Astrocyte (in vitro differentiated cells and primary cell): ENCODE results near the gene CNTNAP4. TPM values are rescaled to one million over a fixed set of nuclear protein-coding genes. Genes with fewer than 3 reads are reported as not detected.

Source experiments
- DNase-seq: peaks from one replicate; pipeline ENCODE4 v3.0.0-alpha.2; 2010; ENCODE audit warnings: low read depth
- FAIRE-seq: peaks from 2 replicates; lab custom pipeline; 2011; peaks lifted over from hg19 to GRCh38; lab: Jason Lieb, UNC
- H2AFZ ChIP-seq: 2 replicates; pipeline ENCODE4 v1.6.0; 2012; ENCODE audit warnings: low read depth, low read length, inconsistent platforms
- H3K27ac ChIP-seq: 2 replicates; pipeline ENCODE4 v1.5.1; 2011; ENCODE audit warnings: low read depth, low read length, inconsistent platforms
- H3K27me3 ChIP-seq: 2 replicates; pipeline ENCODE4 v1.6.0; 2011; ENCODE audit warnings: low read length, inconsistent platforms; ENCODE audit not compliant: insufficient read depth
- H3K36me3 ChIP-seq: 2 replicates; pipeline ENCODE4 v1.5.1; 2011; ENCODE audit warnings: low read length, inconsistent platforms; ENCODE audit not compliant: insufficient read depth
- H3K4me1 ChIP-seq: 2 replicates; pipeline ENCODE4 v1.5.1; 2011; ENCODE audit warnings: low read length, inconsistent platforms; ENCODE audit not compliant: insufficient read depth
- H3K4me2 ChIP-seq: 2 replicates; pipeline ENCODE4 v1.6.0; 2012; ENCODE audit warnings: low read length, inconsistent platforms
- H3K4me3 ChIP-seq: 2 replicates; pipeline ENCODE4 v1.5.1; 2011; ENCODE audit warnings: low read depth, mild to moderate bottlenecking, low read length, inconsistent platforms; ENCODE audit not compliant: insufficient read depth
- H3K79me2 ChIP-seq: 2 replicates; pipeline ENCODE4 v1.6.0; 2012; ENCODE audit warnings: mild to moderate bottlenecking, low read length, inconsistent platforms; ENCODE audit not compliant: insufficient read depth
- H3K9ac ChIP-seq: 2 replicates; pipeline ENCODE4 v1.6.0; 2012; ENCODE audit warnings: mild to moderate bottlenecking, low read length, inconsistent platforms
- H3K9me3 ChIP-seq: 2 replicates; pipeline ENCODE4 v1.5.1; 2012; ENCODE audit warnings: low read depth, mild to moderate bottlenecking, low read length, inconsistent platforms; ENCODE audit not compliant: insufficient read depth
- H4K20me1 ChIP-seq: 2 replicates; pipeline ENCODE4 v1.6.0; 2012; ENCODE audit warnings: low read length, inconsistent platforms; ENCODE audit not compliant: insufficient read depth
- H3K27ac Mint-ChIP-seq: one replicate; pipeline ENCODE4 v1.8.0; 2021; ENCODE audit warnings: mild to moderate bottlenecking, mixed read lengths; ENCODE audit not compliant: unreplicated experiment
- H3K27me3 Mint-ChIP-seq: one replicate; pipeline ENCODE4 v1.8.0; 2021; ENCODE audit warnings: low read depth, mixed read lengths; ENCODE audit not compliant: unreplicated experiment
- H3K36me3 Mint-ChIP-seq: one replicate; pipeline ENCODE4 v1.8.0; 2021; ENCODE audit warnings: low read depth, mixed read lengths; ENCODE audit not compliant: unreplicated experiment
- H3K4me1 Mint-ChIP-seq: one replicate; pipeline ENCODE4 v1.8.0; 2021; ENCODE audit warnings: low read depth, mixed read lengths; ENCODE audit not compliant: unreplicated experiment
- H3K4me3 Mint-ChIP-seq: one replicate; pipeline ENCODE4 v1.8.0; 2021; ENCODE audit warnings: mild to moderate bottlenecking, moderate library complexity, mixed read lengths; ENCODE audit not compliant: unreplicated experiment
- H3K9me3 Mint-ChIP-seq: one replicate; pipeline ENCODE4 v1.8.0; 2021; ENCODE audit warnings: mild to moderate bottlenecking, mixed read lengths; ENCODE audit not compliant: unreplicated experiment
- EZH2 ChIP-seq: IDR thresholded peaks from 2 replicates; pipeline ENCODE4 v1.6.1; 2012; ENCODE audit warnings: mild to moderate bottlenecking, low read length, inconsistent platforms; ENCODE audit not compliant: insufficient read depth
- total RNA-seq: library from RNA; stranded (reverse); gene quantifications from 2 replicates; pipeline ENCODE4 v1.2.1, GENCODE V29; 2021
- TF ChIP-seq, protein P1 (sequence below): IDR thresholded peaks from 2 replicates; pipeline ENCODE4 v1.5.1; 2011; ENCODE audit warnings: low read depth, mild to moderate bottlenecking, inconsistent platforms, low read length, moderate library complexity; ENCODE audit not compliant: insufficient read depth

CNTNAP4 gene
- total RNA-seq, 1 donor from 2014 or later: not detected

DNA sequence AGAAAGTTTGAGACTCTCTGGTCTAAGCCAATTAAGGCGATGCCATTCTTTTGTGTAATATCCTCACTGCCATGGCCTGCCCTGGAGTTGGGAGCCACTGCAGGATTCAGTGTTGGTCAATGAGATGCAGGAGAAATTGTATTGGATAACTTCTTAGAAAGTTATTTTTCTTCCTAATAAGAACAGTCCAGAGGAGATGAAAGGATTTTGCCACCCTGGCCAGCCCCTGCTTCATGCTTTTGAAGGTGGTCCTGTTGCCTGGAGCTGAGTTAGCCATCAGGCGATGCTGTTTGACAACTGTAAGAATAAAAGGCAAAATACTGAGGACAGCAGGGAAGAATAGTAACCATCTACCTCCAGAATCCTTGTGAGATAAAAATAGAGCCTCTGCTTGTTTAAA, 35.4 kb upstream of the CNTNAP4 start:
- no peak overlapping the region for H3K4me3 Mint-ChIP-seq
- DNase-seq: no peak
- H3K4me1 ChIP-seq: no peaks in the 10 kb centered on the region

DNA sequence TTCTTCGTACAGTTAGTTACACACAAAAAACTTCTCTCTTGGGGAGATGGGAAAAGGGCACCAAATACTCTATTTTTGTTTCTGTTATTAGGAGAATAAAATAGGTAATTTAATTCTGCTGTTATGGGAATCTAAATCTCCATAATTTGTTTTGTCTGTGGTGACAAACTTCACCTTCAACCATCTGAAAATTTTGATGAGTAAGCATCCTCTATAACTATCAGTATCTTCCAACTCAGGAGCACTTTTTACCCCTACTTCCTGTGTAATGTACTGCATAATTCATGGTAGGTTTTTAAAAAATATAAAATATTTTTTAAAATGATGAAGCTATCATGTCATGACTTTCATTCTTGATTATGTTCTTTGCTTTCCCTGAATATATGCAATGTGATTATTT, 33.6 kb upstream of the CNTNAP4 start:
- Mint-ChIP-seq H3K4me1 (no peaks in the 10 kb centered on the region), H3K4me3 (no peak overlapping the region), H3K27ac (no peak overlapping the region), H3K27me3 (no peaks in the 10 kb centered on the region), H3K9me3 (peaks cover 9% of the 10 kb centered on the region), H3K36me3 (no peaks in the 10 kb centered on the region)
- H3K27me3 ChIP-seq: no peaks in the 10 kb centered on the region
- DNase-seq (no peak), FAIRE-seq (no peak)
- no peaks in the 10 kb centered on the region for H3K36me3 ChIP-seq
- H3K9ac ChIP-seq: no peak overlapping the region
- H3K4me1 ChIP-seq: no peaks in the 10 kb centered on the region
- no peaks in the 10 kb centered on the region for H3K79me2 ChIP-seq
- no peak overlapping the region for H3K4me2 ChIP-seq
- no peaks in the 10 kb centered on the region for H3K9me3 ChIP-seq
- no peaks in the 10 kb centered on the region for H4K20me1 ChIP-seq
- no peak for TF ChIP-seq EZH2
- TF ChIP-seq, protein P1, sequence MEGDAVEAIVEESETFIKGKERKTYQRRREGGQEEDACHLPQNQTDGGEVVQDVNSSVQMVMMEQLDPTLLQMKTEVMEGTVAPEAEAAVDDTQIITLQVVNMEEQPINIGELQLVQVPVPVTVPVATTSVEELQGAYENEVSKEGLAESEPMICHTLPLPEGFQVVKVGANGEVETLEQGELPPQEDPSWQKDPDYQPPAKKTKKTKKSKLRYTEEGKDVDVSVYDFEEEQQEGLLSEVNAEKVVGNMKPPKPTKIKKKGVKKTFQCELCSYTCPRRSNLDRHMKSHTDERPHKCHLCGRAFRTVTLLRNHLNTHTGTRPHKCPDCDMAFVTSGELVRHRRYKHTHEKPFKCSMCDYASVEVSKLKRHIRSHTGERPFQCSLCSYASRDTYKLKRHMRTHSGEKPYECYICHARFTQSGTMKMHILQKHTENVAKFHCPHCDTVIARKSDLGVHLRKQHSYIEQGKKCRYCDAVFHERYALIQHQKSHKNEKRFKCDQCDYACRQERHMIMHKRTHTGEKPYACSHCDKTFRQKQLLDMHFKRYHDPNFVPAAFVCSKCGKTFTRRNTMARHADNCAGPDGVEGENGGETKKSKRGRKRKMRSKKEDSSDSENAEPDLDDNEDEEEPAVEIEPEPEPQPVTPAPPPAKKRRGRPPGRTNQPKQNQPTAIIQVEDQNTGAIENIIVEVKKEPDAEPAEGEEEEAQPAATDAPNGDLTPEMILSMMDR: no peak
- H3K4me3 ChIP-seq: no peak overlapping the region
- H3K27ac ChIP-seq: no peak overlapping the region
- H2AFZ ChIP-seq: no peak overlapping the region

More for the DNA sequence above, 35.4 kb upstream of the CNTNAP4 start:
- no peaks in the 10 kb centered on the region for H3K4me1 Mint-ChIP-seq
- Histone ChIP-seq H2AFZ (no peak overlapping the region), H3K36me3 (no peaks in the 10 kb centered on the region), H3K9ac (no peak overlapping the region), H3K27ac (no peak overlapping the region), H3K27me3 (no peaks in the 10 kb centered on the region), H3K4me3 (no peak overlapping the region), H4K20me1 (no peaks in the 10 kb centered on the region), H3K4me2 (no peak overlapping the region), H3K79me2 (no peaks in the 10 kb centered on the region), H3K9me3 (no peaks in the 10 kb centered on the region)
- H3K9me3 Mint-ChIP-seq: peaks cover 2% of the 10 kb centered on the region
- FAIRE-seq: no peak
- no peak overlapping the region for H3K27ac Mint-ChIP-seq
- TF ChIP-seq, protein P1: no peak
- TF ChIP-seq EZH2: no peak
- no peaks in the 10 kb centered on the region for H3K27me3 Mint-ChIP-seq
- no peaks in the 10 kb centered on the region for H3K36me3 Mint-ChIP-seq

DNA sequence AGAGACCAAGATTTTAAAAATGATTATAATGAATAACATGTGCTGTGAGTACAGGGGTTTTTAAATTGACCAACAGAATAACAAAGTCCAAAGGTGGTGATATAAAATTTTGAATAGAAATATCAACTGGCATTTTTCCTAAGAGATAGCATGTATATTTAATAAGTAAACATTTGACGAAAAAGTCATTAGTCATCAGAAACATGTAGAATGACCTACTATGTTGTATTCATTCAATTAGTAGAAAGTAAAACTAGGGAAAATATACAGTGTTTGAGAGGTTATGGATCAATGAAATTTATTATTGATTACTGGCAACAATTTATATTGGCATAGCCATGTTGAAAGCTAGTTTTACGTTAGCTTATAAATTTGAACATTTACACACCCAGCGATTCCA, 30.6 kb upstream of the CNTNAP4 start:
- Histone ChIP-seq H3K4me1 (no peaks in the 10 kb centered on the region), H3K36me3 (no peaks in the 10 kb centered on the region), H2AFZ (no peak overlapping the region), H3K4me2 (no peak overlapping the region), H3K79me2 (no peaks in the 10 kb centered on the region), H3K27me3 (no peaks in the 10 kb centered on the region), H3K27ac (no peak overlapping the region), H3K9me3 (no peaks in the 10 kb centered on the region), H3K9ac (no peak overlapping the region), H3K4me3 (no peak overlapping the region), H4K20me1 (no peaks in the 10 kb centered on the region)
- Mint-ChIP-seq H3K9me3 (peaks cover 11% of the 10 kb centered on the region), H3K27ac (no peak overlapping the region), H3K4me3 (no peak overlapping the region), H3K27me3 (no peaks in the 10 kb centered on the region), H3K36me3 (no peaks in the 10 kb centered on the region), H3K4me1 (no peaks in the 10 kb centered on the region)
- no peak for TF ChIP-seq EZH2
- TF ChIP-seq, protein P1: no peak
- no peak for FAIRE-seq
- no peak for DNase-seq
